ENCODE measurements around the gene FOXD2. TPM values are rescaled to one million over a fixed set of nuclear protein-coding genes. Genes with fewer than 3 reads are reported as not detected.

FOXD2 gene
- total RNA-seq, 1 donor from 2014 or later = 4.9 TPM

DNA sequence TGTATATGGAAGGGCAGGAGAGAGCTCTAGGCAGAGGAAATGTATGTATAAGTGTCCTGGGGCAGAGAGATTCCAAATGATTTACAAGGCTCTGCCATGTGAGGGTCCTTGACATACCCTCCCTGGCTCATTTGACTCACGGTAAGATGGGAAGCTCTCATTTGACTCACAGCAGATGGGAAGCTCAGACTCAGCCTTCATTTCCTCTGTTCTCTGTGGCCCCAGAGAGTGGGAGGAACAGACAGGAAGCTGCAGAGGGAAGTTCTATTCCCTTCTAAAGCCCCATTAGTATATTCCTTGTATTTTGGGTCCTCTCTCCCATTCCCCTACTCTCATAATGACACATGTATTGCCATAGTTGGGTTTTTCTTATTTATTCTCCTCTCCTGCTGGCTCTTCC lies 44.9 kb downstream of the FOXD2 start:
- no peaks in the 10 kb centered on the region for H3K9me3 Mint-ChIP-seq
- H3K27ac Mint-ChIP-seq = no peak overlapping the region
- TF ChIP-seq, protein P1, sequence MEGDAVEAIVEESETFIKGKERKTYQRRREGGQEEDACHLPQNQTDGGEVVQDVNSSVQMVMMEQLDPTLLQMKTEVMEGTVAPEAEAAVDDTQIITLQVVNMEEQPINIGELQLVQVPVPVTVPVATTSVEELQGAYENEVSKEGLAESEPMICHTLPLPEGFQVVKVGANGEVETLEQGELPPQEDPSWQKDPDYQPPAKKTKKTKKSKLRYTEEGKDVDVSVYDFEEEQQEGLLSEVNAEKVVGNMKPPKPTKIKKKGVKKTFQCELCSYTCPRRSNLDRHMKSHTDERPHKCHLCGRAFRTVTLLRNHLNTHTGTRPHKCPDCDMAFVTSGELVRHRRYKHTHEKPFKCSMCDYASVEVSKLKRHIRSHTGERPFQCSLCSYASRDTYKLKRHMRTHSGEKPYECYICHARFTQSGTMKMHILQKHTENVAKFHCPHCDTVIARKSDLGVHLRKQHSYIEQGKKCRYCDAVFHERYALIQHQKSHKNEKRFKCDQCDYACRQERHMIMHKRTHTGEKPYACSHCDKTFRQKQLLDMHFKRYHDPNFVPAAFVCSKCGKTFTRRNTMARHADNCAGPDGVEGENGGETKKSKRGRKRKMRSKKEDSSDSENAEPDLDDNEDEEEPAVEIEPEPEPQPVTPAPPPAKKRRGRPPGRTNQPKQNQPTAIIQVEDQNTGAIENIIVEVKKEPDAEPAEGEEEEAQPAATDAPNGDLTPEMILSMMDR (conservative IDR thresholded peaks at IDR 0.05) = no peak
- DNase-seq (ENCODE audit: extremely low spot score, unreplicated experiment) = no peak
- H3K4me3 Mint-ChIP-seq = no peak overlapping the region
- H3K4me1 Mint-ChIP-seq (ENCODE audit: unreplicated experiment) = peaks cover 23% of the 10 kb centered on the region
- H3K36me3 Mint-ChIP-seq = no peaks in the 10 kb centered on the region
- H3K27me3 Mint-ChIP-seq = peaks cover 24% of the 10 kb centered on the region

DNA sequence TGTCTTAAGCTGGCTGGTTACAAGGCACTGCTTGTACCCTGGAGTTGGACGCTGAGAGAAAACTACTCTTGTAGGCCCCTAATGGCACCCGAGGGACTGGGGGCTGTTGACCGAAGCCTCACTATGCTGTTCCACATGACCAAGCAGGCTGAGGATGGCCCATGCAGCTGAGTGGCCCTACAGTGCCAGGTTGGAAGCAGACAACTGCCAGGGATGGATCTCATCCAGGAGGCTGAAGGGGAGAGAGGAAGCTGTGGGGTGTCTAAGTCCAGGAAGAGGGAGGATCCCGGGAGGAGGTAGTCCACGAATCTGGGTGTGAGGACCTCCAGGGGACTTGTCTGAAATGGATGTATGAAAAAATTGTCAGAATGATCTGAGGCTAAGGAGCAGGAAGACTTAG lies 45.8 kb downstream of the FOXD2 start:
- H3K27ac Mint-ChIP-seq = no peak overlapping the region
- H3K4me1 Mint-ChIP-seq (ENCODE audit: unreplicated experiment) = peaks cover 15% of the 10 kb centered on the region
- H3K27me3 Mint-ChIP-seq = peaks cover 17% of the 10 kb centered on the region
- DNase-seq (ENCODE audit: extremely low spot score, unreplicated experiment) = no peak
- H3K4me3 Mint-ChIP-seq = no peak overlapping the region
- no peaks in the 10 kb centered on the region for H3K9me3 Mint-ChIP-seq
- TF ChIP-seq, protein P1 (conservative IDR thresholded peaks at IDR 0.05) = no peak
- H3K36me3 Mint-ChIP-seq = no peaks in the 10 kb centered on the region

DNA sequence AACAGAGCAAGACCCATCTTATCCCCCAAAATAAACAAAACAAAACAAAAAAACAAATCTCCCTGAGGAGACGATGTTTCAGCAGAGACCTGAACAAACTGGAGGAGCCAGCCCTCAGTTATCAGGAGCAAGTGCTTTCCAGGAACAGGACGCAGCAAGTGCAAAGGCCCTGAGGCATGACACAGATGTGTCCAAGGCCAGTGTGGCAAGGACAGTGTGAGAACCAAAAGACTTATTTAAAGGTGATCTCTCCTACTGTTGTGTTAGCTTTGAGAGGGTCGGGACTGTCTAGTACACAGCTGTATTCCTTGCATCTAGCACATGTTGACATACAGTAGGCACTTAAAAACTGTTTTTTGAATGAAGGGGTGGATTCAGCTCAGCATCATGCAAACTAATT lies 48.0 kb downstream of the FOXD2 start:
- no peaks in the 10 kb centered on the region for H3K9me3 Mint-ChIP-seq
- TF ChIP-seq, protein P1 (conservative IDR thresholded peaks at IDR 0.05) = no peak

DNA sequence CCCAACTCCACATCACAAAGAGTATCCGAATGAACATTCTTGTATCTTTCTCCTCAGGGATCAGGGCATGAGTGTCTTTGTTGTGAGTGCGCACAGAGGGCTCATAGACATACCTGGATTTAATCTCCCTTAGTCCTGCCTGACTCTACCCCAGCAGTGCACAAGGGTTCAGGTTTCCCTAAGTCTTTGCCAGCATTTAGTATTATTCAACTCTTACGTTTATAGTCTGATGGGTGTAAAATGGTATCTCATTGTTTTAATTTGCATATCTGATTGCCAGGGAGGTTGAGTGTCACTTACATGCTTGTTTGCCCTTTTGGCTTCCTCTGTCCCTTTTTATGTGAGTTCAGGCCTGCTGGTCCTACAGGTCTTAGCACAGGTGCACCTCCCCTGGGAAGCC lies 49.5 kb downstream of the FOXD2 start:
- H3K36me3 Mint-ChIP-seq = no peaks in the 10 kb centered on the region
- TF ChIP-seq, protein P1 (conservative IDR thresholded peaks at IDR 0.05) = no peak
- H3K27me3 Mint-ChIP-seq = peaks cover 26% of the 10 kb centered on the region
- peaks cover 13% of the 10 kb centered on the region for H3K4me1 Mint-ChIP-seq (ENCODE audit: unreplicated experiment)
- H3K27ac Mint-ChIP-seq = no peak overlapping the region
- no peak overlapping the region for H3K4me3 Mint-ChIP-seq
- no peaks in the 10 kb centered on the region for H3K9me3 Mint-ChIP-seq
- no peak for DNase-seq (ENCODE audit: extremely low spot score, unreplicated experiment)

More for the DNA sequence above, 48.0 kb downstream of the FOXD2 start:
- no peaks in the 10 kb centered on the region for H3K36me3 Mint-ChIP-seq
- no peak overlapping the region for H3K4me3 Mint-ChIP-seq
- no peak for DNase-seq (ENCODE audit: extremely low spot score, unreplicated experiment)
- H3K27ac Mint-ChIP-seq = no peak overlapping the region
- H3K4me1 Mint-ChIP-seq (ENCODE audit: unreplicated experiment) = peaks cover 13% of the 10 kb centered on the region
- H3K27me3 Mint-ChIP-seq = peaks cover 21% of the 10 kb centered on the region

DNA sequence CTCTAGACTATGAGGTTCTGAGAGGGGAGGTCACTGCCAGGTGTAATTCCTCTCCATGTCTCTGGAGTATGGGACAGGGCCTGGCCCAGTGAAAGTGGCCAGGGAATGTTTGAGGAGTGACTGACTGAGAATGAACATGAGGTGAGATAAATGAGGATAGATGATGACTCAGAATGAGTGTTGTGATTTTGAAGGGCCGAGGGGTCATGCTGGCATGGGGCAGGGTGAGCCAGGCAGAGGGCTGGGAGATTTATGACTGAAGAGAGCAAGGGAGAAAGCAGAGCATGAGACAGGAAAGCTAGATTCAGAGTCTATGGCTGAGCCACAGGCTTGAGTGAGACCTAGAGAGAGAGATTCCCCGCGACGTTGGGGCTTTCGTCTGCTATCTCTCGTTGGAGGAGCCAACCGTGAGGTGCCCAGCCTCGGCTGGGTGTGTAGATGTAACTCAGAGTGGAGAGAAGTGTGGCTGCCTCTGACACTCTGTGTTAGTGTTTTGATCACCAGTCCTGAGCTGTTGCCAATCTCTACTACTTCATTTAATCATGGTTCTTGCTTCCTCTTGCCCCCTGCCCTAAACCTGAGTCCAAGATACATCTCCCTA lies 50.1 kb downstream of the FOXD2 start:
- H3K36me3 Mint-ChIP-seq = no peaks in the 10 kb centered on the region
- peaks cover 9% of the 10 kb centered on the region for H3K4me1 Mint-ChIP-seq (ENCODE audit: unreplicated experiment)
- TF ChIP-seq, protein P1 (conservative IDR thresholded peaks at IDR 0.05) = no peak
- no peak overlapping the region for H3K4me3 Mint-ChIP-seq
- no peak for DNase-seq (ENCODE audit: extremely low spot score, unreplicated experiment)
- H3K27me3 Mint-ChIP-seq = peaks cover 29% of the 10 kb centered on the region
- H3K27ac Mint-ChIP-seq = no peak overlapping the region
- no peaks in the 10 kb centered on the region for H3K9me3 Mint-ChIP-seq

Other genes with a start within 250 kb of the FOXD2 start
- not detected in 2 replicates for gene PDZK1IP1, start 248.0 kb upstream of the FOXD2 start, total RNA-seq (ENCODE audit: low replicate concordance)
- gene TAL1, start 205.8 kb upstream of the FOXD2 start, total RNA-seq (ENCODE audit: low replicate concordance) = not detected in 2 replicates
- gene STIL, start 123.9 kb upstream of the FOXD2 start, total RNA-seq (ENCODE audit: low replicate concordance) = 7.4 and 19.7 TPM in 2 replicates
- 53.2 and 70.1 TPM in 2 replicates for gene CMPK1, start 104.3 kb upstream of the FOXD2 start, total RNA-seq (ENCODE audit: low replicate concordance)
- gene FOXE3, start 21.8 kb upstream of the FOXD2 start, total RNA-seq (ENCODE audit: low replicate concordance) = 0.14 TPM in 1 of 2 replicates, not detected in the other